ENCODE measurements around the gene RANBP10. TPM values are rescaled to one million over a fixed set of nuclear protein-coding genes. Genes with fewer than 3 reads are reported as not detected.
A peak's percentile ranks its signal among the peaks of the same experiment; 100 is the strongest.

RANBP10 gene
- total and polyA plus RNA-seq, 10 of the 15 experiments (the other 5 are each of a cell fraction or from before 2014, with no cell fraction given) = 1.2 to 20.4 (median 10.8) TPM

DNA sequence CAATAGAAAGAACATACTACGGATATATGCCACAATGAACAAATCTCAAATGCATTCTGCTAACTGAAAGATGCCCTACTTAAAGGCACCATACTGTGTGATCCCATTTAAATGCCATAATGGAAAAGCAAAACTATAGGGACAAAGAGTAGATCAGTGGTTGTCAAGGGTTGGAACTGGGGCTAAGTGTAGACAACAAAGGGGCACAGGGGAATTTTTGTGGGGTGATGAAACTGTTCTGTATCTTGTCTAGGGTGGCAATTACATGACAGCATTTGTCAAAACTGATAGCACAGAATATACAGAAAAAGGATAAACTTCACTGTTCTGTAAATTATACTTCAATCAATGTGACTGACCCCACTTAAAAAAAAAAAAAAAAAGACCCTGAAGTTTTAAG lies 104.9 kb downstream of the RANBP10 start:
- no TSS peak for BruUV-seq (replicated peaks)
- H3K4me3 ChIP-seq = no peak overlapping the region
- no peak overlapping the region for H3K9ac ChIP-seq (ENCODE audit: control insufficient read depth, insufficient read depth, low read length)
- no peaks in the 10 kb centered on the region for H3K4me1 ChIP-seq (ENCODE audit: control insufficient read depth, insufficient read depth, low read length)
- intact Hi-C loops (cut with micrococcal nuclease; ENCODE audit: unreplicated experiment) (no loop called here), in situ Hi-C loops (cut with MboI) (no loop called here)
- ATAC-seq (no peak), FAIRE-seq (peak; percentile 38), DNase-seq (ENCODE audit: low read depth, low spot score) (no peak)
- H2AFZ ChIP-seq (ENCODE audit: control insufficient read depth, low read depth, low read length) = no peak overlapping the region
- 93% methylated on average over 1 of the region's 1 CpG for WGBS (ENCODE audit: insufficient coverage, insufficient replicate concordance, low lambda C conversion rate, missing lambda C conversion rate)
- H3K4me2 ChIP-seq (ENCODE audit: control insufficient read depth, insufficient read depth) = no peak overlapping the region
- H4K20me1 ChIP-seq (ENCODE audit: control insufficient read depth, insufficient read depth) = no peaks in the 10 kb centered on the region
- CTCF ChIA-PET = no interaction called here
- SMC1A ChIA-PET (ENCODE audit: uncharacterized antibody, unreplicated experiment) = interaction anchor here (1.1 to 1.3 kb wide), 2 partner anchors 18 to 52 kb away, joined by 3 read pairs; no protein-coding TSS in a partner anchor
- TF ChIP-seq SIN3A (IDR thresholded peaks at IDR 0.05; ENCODE audit: low read depth, low read length) = no peak
- TF ChIP-seq NR2C1 (IDR thresholded peaks at IDR 0.05) = no peak
- no peak for TF ChIP-seq ZBED1 (IDR thresholded peaks at IDR 0.05; ENCODE audit: borderline replicate concordance)
- no peak for TF ChIP-seq CHD4 (IDR thresholded peaks at IDR 0.05)
- no peak for TF ChIP-seq EED (IDR thresholded peaks at IDR 0.05; ENCODE audit: low read depth)
- TF ChIP-seq, protein P1, sequence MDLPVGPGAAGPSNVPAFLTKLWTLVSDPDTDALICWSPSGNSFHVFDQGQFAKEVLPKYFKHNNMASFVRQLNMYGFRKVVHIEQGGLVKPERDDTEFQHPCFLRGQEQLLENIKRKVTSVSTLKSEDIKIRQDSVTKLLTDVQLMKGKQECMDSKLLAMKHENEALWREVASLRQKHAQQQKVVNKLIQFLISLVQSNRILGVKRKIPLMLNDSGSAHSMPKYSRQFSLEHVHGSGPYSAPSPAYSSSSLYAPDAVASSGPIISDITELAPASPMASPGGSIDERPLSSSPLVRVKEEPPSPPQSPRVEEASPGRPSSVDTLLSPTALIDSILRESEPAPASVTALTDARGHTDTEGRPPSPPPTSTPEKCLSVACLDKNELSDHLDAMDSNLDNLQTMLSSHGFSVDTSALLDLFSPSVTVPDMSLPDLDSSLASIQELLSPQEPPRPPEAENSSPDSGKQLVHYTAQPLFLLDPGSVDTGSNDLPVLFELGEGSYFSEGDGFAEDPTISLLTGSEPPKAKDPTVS (IDR thresholded peaks at IDR 0.05; ENCODE audit: low read depth, low read length) = no peak
- TF ChIP-seq FOXM1 (IDR thresholded peaks at IDR 0.05; ENCODE audit: low read depth, low read length) = no peak
- TF ChIP-seq IKZF1 (conservative IDR thresholded peaks at IDR 0.05) = no peak
- TF ChIP-seq, protein P2, sequence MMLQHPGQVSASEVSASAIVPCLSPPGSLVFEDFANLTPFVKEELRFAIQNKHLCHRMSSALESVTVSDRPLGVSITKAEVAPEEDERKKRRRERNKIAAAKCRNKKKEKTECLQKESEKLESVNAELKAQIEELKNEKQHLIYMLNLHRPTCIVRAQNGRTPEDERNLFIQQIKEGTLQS (IDR thresholded peaks at IDR 0.05; ENCODE audit: borderline replicate concordance, extremely low read depth, low read depth, low read length) = no peak
- TF ChIP-seq SPI1 (IDR thresholded peaks at IDR 0.05; ENCODE audit: borderline replicate concordance, insufficient read depth, low read depth, low read length) = no peak
- TF ChIP-seq CBX5 (IDR thresholded peaks at IDR 0.05; ENCODE audit: low read depth) = no peak
- no peak for TF ChIP-seq TCF7 (IDR thresholded peaks at IDR 0.05; ENCODE audit: borderline replicate concordance)
- TF ChIP-seq MTA3 (IDR thresholded peaks at IDR 0.05; ENCODE audit: borderline replicate concordance, low read length) = no peak
- TF ChIP-seq, protein P3, sequence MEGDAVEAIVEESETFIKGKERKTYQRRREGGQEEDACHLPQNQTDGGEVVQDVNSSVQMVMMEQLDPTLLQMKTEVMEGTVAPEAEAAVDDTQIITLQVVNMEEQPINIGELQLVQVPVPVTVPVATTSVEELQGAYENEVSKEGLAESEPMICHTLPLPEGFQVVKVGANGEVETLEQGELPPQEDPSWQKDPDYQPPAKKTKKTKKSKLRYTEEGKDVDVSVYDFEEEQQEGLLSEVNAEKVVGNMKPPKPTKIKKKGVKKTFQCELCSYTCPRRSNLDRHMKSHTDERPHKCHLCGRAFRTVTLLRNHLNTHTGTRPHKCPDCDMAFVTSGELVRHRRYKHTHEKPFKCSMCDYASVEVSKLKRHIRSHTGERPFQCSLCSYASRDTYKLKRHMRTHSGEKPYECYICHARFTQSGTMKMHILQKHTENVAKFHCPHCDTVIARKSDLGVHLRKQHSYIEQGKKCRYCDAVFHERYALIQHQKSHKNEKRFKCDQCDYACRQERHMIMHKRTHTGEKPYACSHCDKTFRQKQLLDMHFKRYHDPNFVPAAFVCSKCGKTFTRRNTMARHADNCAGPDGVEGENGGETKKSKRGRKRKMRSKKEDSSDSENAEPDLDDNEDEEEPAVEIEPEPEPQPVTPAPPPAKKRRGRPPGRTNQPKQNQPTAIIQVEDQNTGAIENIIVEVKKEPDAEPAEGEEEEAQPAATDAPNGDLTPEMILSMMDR (IDR thresholded peaks at IDR 0.05 in 2 of 3, conservative IDR thresholded peaks at IDR 0.05 in 1 of 3; ENCODE audit: control insufficient read depth in 2 of 3, extremely low read depth in 1 of 3, insufficient read depth in 1 of 3, low read depth in 3 of 3, low read length in 3 of 3) = no peak
- no peaks in the 10 kb centered on the region for H3K79me2 ChIP-seq (ENCODE audit: control insufficient read depth, insufficient read depth, low read length)
- no peak overlapping the region for H3K27ac ChIP-seq (ENCODE audit: control insufficient read depth, insufficient read depth)
- no peaks in the 10 kb centered on the region; the same call in 2 of the 3 replicates for H3K9me3 ChIP-seq (replicated peaks; ENCODE audit: control insufficient read depth, insufficient read depth, low read length)
- H3K27me3 ChIP-seq (replicated peaks in 1 of 2; ENCODE audit: control insufficient read depth in 2 of 2, insufficient read depth in 2 of 2, low read length in 1 of 2) = no peaks in the 10 kb centered on the region
- POLR2A ChIA-PET = no interaction called here
- RAD21 ChIA-PET (ENCODE audit: unreplicated experiment) = no interaction called here
- H3K36me3 ChIP-seq (ENCODE audit: control insufficient read depth in 2 of 2, insufficient read depth in 2 of 2, low read length in 1 of 2) = peaks cover 0 to 3% of the 10 kb centered on the region in 2 experiments; a peak in 3 of 4 replicates
